Thyroid gland (tissue), 4 donors: Measurements from ENCODE around the gene OTUD1.

ENCODE experiments used
- POLR2A ChIP-seq, 2 donors: fragments of 450-650 bp; IDR thresholded peaks; one replicate each; pipeline ENCODE4 v1.6.1; 2017; ENCODE audit warnings: antibody characterized with exemption in 2 of 2, mild to moderate bottlenecking in 2 of 2, moderate library complexity in 1 of 2
- TF ChIP-seq, protein P1 (sequence below), 6 experiments: fragments of 200-600 bp in 3 of 6; fragments of 450-650 bp in 3 of 6; sonication (generic) in 3 of 6; IDR thresholded peaks; one replicate each; pipeline ENCODE4 v1.5.1; 2016 to 2019; ENCODE audit warnings: antibody characterized with exemption in 6 of 6, mild to moderate bottlenecking in 2 of 6, inconsistent platforms in 1 of 6, moderate library complexity in 1 of 6

DNA sequence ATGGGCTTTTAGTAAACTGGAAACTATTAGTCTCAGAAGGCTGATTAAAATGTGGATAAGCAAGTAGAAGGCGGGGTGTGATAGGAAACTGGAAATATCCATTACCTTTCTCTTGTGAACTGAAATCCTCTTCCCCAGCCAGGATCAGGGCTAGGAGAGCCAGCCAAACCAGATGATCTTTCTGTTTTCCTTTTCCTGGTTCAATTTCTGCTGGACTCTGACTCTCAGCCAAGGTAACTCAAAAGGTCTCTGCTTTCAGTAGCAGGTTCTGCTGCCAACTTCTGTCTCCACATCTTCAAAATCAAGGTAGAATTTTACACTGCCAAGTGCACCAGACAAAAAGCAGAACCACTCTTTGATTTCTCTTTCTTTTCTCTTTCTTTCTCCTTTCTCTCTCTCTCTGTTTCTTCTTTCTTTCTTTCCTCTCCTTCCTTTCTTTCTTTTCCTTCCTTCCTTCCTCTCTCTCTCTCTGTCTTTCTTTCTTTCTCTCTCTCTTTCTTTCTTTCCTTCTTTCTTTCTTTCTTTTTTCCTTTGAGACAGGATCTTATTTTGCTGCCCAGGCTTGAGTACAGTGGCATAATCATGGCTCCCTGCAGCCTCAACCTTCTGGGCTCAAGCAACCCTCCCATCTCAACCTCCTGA is 30.8 kb downstream of the OTUD1 start:
- TF ChIP-seq, protein P1, sequence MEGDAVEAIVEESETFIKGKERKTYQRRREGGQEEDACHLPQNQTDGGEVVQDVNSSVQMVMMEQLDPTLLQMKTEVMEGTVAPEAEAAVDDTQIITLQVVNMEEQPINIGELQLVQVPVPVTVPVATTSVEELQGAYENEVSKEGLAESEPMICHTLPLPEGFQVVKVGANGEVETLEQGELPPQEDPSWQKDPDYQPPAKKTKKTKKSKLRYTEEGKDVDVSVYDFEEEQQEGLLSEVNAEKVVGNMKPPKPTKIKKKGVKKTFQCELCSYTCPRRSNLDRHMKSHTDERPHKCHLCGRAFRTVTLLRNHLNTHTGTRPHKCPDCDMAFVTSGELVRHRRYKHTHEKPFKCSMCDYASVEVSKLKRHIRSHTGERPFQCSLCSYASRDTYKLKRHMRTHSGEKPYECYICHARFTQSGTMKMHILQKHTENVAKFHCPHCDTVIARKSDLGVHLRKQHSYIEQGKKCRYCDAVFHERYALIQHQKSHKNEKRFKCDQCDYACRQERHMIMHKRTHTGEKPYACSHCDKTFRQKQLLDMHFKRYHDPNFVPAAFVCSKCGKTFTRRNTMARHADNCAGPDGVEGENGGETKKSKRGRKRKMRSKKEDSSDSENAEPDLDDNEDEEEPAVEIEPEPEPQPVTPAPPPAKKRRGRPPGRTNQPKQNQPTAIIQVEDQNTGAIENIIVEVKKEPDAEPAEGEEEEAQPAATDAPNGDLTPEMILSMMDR (IDR thresholded peaks at IDR 0.05) = no peak
- no peak for TF ChIP-seq POLR2A (IDR thresholded peaks at IDR 0.05)
